Fibroblast of lung (primary cell): Measurements from ENCODE around the gene DPPA4. TPM values are rescaled to one million over a fixed set of nuclear protein-coding genes. Genes with fewer than 3 reads are reported as not detected.

Experiments
- DNase-seq, 2 donors: peaks; one replicate each; pipeline versions ENCODE4 v3.0.0 to v3.0.0-alpha.2; 2010; ENCODE audit warnings: low read depth in 2 of 2
- H2AFZ ChIP-seq: 2 replicates; pipeline ENCODE4 v1.5.1; 2012; ENCODE audit warnings: low read length, control low read depth, inconsistent platforms
- H3K27ac ChIP-seq: 2 replicates; pipeline ENCODE4 v1.5.1; 2011; ENCODE audit warnings: low read length, control low read depth; ENCODE audit not compliant: insufficient read depth
- H3K27me3 ChIP-seq: 2 replicates; pipeline ENCODE4 v1.5.1; 2011; ENCODE audit warnings: mild to moderate bottlenecking, low read length; ENCODE audit not compliant: control insufficient read depth, insufficient read depth
- H3K36me3 ChIP-seq: 2 replicates; pipeline ENCODE4 v1.5.1; 2011; ENCODE audit warnings: low read length; ENCODE audit not compliant: control insufficient read depth, insufficient read depth
- H3K4me1 ChIP-seq: 2 replicates; pipeline ENCODE4 v1.5.1; 2011; ENCODE audit warnings: low read length; ENCODE audit not compliant: control insufficient read depth, insufficient read depth; ENCODE audit errors: extremely low read depth
- H3K4me2 ChIP-seq: 2 replicates; pipeline ENCODE4 v1.5.1; 2011; ENCODE audit warnings: low read length, control low read depth; ENCODE audit not compliant: insufficient read depth; ENCODE audit errors: extremely low read depth
- H3K4me3 ChIP-seq, 4 experiments: fragments of 200-600 bp in 1 of 4; sonication (generic) in 1 of 4; replicated peaks in 1 of 4; 2 replicates each; pipeline ENCODE4 v1.5.1; 2011 to 2016; ENCODE audit warnings: low read length in 4 of 4, low read depth in 3 of 4, mild to moderate bottlenecking in 3 of 4, control low read depth in 2 of 4, inconsistent platforms in 1 of 4, mixed read lengths in 1 of 4; ENCODE audit not compliant: insufficient read depth in 1 of 4; ENCODE audit errors: control extremely low read depth in 1 of 4
- H3K79me2 ChIP-seq: 2 replicates; pipeline ENCODE4 v1.5.1; 2012; ENCODE audit warnings: mild to moderate bottlenecking, low read length, inconsistent platforms; ENCODE audit not compliant: control insufficient read depth, insufficient read depth
- H3K9ac ChIP-seq: 2 replicates; pipeline ENCODE4 v1.5.1; 2011; ENCODE audit warnings: mild to moderate bottlenecking, low read length, control low read depth; ENCODE audit not compliant: insufficient read depth
- H3K9me3 ChIP-seq: 2 replicates; pipeline ENCODE4 v1.5.1; 2012; ENCODE audit warnings: low read depth, low read length; ENCODE audit not compliant: control insufficient read depth, insufficient read depth
- H4K20me1 ChIP-seq: 2 replicates; pipeline ENCODE4 v1.5.1; 2011; ENCODE audit warnings: low read length; ENCODE audit not compliant: control insufficient read depth, insufficient read depth; ENCODE audit errors: extremely low read depth
- CTCF ChIP-seq, 2 donors: IDR thresholded peaks in 1 of 2; conservative IDR thresholded peaks in 1 of 2; 1 replicate in 1 of 2; 2 replicates in 1 of 2; pipeline ENCODE4 v1.5.1; 2011 to 2012; ENCODE audit warnings: low read length in 2 of 2, control low read depth in 1 of 2, inconsistent platforms in 1 of 2, low read depth in 1 of 2, mild to moderate bottlenecking in 1 of 2
- polyA plus RNA-seq, 2 donors: library from polyadenylated mRNA; depleted of rRNA in 1 of 2; stranded (reverse) in 1 of 2; unstranded in 1 of 2; fragments of >200 nt; gene quantifications; 2 replicates each; pipeline ENCODE4 v1.2.1, GENCODE V29; 2011 to 2012; ENCODE audit warnings: missing spikeins in 1 of 2
- total RNA-seq: library from RNA; depleted of rRNA; stranded (reverse); fragments of >200 nt; gene quantifications from 2 replicates; pipeline ENCODE4 v1.2.1, GENCODE V29; 2014

Gene DPPA4
- total and polyA plus RNA-seq, 2 donors (not counting 1 experiment from before 2014, with no cell fraction given): 0.02 TPM; not detected in 1

- no peaks in the 10 kb centered on the region for H3K36me3 ChIP-seq
Measured at GRCh38 chr3:109278141-109278540, 59.2 kb downstream of the DPPA4 start.

More at GRCh38 chr3:109278141-109278540, 59.2 kb downstream of the DPPA4 start:
- Histone ChIP-seq H3K4me2 (no peak overlapping the region), H3K27ac (no peak overlapping the region), H3K9ac (no peak overlapping the region), H3K4me1 (no peaks in the 10 kb centered on the region), H2AFZ (no peak overlapping the region), H3K4me3 (no peak overlapping the region), H3K79me2 (no peaks in the 10 kb centered on the region), H3K9me3 (no peaks in the 10 kb centered on the region), H4K20me1 (no peaks in the 10 kb centered on the region), H3K27me3 (no peaks in the 10 kb centered on the region)
- DNase-seq: peak in 1 of 2 donors; percentile 57
- TF ChIP-seq CTCF (conservative IDR thresholded peaks at IDR 0.05 in 1 of 2, IDR thresholded peaks at IDR 0.05 in 1 of 2; ENCODE audit: low read depth in 1 of 2, low read length in 2 of 2): no peak

Other genes starting within 250 kb of the DPPA4 start
- gene MORC1, start 219.4 kb downstream of the DPPA4 start, total RNA-seq: not detected in 2 replicates
- gene MORC1, start 219.4 kb downstream of the DPPA4 start, polyA plus RNA-seq: not detected in 2 replicates
- not detected in 2 replicates for gene C3orf85, start 200.8 kb downstream of the DPPA4 start, total RNA-seq
- not detected in 2 replicates for gene C3orf85, start 200.8 kb downstream of the DPPA4 start, polyA plus RNA-seq
- not detected in 2 replicates for gene DPPA2, start 21.0 kb downstream of the DPPA4 start, total RNA-seq
- gene DPPA2, start 21.0 kb downstream of the DPPA4 start, polyA plus RNA-seq: not detected in 2 replicates